Dedifferentiated amniotic fluid mesenchymal stem cell (primary cell): ENCODE data around the gene SDR42E2.
"Not testable (repeated sequence)": the region's sequence is repeated elsewhere in the genome, so short reads cannot be mapped to it uniquely, and the experiment has no call there.

Experiments used
- DNase-seq: peaks from one replicate; pipeline ENCODE4 v3.0.0-alpha.2; 2016; ENCODE audit errors: extremely low spot score

The SDR42E2 gene

GRCh38 chr16:22161999-22162655, at the start of gene SDR42E2:
TSS of gene SDR42E2 (plus strand) at chr16:22162506. CDS start at chr16:22165583, 3,077 bp downstream.
- no peak for DNase-seq

DNA sequence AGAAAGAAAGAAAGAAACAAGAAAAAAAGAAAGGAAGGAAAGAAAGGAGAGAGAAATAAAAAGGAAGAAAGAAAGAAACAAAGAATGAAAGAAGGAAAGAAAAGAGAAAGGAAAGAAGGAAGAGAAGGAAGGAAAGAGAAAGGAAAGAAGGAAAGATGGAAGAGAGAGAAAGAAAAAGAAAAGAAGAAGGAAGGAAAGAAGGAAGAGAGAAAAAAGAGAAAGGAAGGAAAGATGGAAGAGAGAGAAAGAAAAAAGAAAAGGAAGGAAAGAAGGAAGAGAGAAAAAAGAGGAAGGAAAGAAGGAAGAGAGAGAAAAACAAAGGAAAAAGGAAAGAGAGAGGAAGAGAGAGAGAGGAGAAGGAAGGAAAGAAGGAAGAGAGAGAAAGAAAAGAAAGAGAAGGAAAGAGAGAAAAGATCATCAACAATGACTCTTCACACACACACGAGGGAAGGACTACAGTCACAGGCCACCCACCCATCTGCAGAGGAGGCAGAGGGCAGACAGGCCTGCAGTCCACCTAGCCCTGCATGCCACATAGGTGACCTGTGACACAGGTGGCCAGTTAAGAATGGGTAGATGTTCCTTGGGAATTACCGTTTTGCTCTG, 46.1 kb upstream of the SDR42E2 start:
- no peak for DNase-seq

DNA sequence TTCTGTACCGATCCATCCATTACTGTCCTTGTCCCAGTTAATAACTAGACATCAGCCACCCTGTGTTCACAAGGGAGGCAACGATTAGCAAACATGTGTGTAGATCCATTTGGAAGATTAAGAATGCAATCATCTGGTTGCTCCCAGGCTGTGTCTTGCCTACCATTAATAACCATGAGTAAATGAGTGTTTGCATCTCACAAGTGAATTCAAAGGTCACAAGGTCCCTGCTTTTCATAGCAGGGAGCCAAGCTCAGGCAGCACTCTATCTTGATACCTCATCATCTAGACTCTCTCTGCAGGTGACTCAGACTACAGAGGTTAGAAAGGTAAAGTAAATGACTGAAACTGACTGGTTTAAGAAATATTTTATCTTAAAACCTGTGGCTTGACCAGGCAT, 44.7 kb upstream of the SDR42E2 start:
- DNase-seq: no peak

GRCh38 chr16:22120440-22120839, 41.9 kb upstream of the SDR42E2 start:
- DNase-seq: no peak

DNA sequence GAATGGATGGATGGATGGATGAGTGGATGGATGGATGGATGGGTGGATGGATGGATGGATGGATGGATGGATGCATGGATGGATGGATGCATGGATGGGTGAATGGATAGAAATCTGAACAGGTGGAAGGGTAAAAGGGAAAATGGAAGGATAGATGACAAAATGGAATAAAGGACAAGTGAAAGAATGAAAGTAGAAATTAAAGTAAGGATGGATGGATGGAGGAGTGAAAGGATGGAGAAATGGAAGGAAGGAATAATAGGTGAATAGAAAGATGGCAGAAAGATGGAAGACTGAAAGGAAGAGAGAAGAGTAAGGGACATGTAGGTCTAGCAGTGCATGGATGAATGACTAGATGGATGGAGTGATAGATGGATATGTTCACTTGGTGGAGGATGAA, 40.1 kb upstream of the SDR42E2 start:
- no peak for DNase-seq

- no peak for DNase-seq
These were observed 39.2 kb upstream of the SDR42E2 start for GRCh38 chr16:22123146-22123545.

DNA sequence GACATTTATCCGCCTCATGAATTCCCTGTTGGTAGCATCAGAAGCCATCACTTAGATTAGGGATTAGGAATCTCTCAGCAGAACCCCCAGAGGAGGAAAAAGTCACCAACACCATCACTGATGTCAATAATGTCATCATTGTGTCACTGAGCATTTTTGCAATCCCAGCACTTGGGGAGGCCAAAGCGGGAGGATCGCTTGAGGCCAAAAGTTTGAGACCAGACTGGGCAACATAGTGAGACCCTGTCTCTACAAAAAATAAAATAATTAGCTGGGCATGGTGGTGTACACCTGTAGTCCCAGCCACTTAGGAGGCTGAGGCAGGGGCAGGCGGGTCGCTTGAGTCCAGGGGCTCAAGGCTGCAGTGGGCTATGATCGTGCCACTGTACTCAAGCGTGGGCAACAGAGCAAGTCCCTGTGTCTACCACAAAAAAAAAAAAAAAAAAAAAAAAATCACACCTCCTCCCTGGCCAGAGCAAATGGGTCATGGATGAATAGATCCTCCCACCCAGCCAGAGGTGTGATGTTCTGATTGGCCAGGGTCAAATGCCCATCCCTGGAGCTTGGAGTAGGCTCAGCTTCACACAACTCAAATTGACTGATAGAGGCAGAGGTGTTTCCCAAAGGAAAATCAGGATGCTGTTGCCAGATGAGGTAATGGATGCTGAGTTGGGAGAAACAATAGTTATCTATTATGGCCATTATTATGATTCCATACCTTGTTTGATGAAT, 38.4 kb upstream of the SDR42E2 start:
- no peak for DNase-seq

DNA sequence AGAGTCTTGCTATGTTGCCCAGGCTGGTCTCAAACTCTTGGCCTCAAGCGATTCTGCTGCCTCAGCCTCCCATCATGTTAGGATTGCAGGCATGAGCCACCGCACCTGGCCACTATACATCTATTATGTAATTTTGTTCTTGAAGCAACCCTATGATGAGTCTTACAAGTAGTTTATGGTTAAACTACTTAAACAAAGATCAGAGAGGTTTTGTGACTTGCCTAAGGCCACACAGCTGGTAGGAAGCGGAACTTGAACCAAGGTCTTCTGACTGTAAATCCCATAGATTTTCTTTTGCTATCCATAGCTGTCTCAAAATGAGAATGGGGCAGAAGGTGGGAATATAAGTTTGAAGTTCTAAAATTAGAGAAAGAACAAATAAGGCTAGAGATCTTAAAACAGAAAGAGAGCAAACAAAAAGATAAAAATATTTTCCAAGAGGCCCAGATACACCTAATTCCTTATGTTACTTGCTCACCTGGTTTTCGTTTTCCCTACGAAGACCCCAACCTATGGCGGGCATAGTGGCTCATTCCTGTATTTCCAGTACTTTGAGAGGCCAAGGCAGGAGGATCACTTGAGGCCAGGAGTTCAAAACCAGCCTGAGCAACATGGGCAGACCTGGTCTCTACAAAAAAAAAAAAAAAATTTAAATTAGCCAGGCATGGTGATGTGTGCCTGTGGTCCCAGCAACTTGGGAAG, 37.6 kb upstream of the SDR42E2 start:
- DNase-seq: no peak

GRCh38 chr16:22126037-22126558, 36.2 kb upstream of the SDR42E2 start:
- DNase-seq: no peak

DNA sequence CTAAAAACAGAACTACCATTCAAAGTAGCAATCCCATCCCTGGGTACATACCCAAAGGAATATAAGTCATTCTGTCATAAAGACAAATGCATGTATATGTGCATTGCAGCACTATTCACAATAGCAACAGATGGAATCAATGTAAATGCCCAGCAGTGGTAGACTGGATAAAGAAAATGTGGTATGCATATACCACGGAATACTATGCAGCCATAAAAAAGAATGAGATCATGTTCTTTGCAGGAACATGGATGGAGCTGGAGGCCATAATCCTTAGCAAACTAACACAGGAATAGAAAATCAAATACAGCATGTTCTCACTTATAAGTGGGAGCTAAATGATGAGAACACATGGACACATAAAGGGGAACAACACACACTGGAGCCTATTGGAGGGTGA, 33.8 kb upstream of the SDR42E2 start:
- DNase-seq: not testable (repeated sequence)

GRCh38 chr16:22130528-22130927, 31.8 kb upstream of the SDR42E2 start:
- no peak for DNase-seq

GRCh38 chr16:22132801-22133200, 29.5 kb upstream of the SDR42E2 start:
- no peak for DNase-seq

GRCh38 chr16:22138482-22138881, 23.8 kb upstream of the SDR42E2 start:
- no peak for DNase-seq

DNA sequence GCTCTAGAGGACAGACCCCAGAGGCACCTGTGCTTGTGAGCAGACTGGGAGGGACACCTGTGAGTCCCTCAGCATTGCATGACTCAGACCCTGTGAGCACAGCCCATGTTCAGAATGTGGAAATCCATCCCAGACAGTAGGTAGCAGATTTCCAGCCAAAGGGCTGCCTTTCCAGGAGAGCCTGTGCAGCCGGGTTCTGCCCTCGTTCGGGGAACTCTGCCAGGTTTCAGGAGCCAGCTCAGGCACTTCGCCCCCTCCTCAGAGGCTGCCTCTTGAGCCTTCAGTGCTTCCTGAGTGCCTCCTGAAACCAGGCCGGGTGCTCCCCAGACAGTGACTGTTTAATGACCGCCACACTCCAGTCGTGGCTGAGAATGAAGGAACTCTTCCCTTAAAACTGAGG, 23.3 kb upstream of the SDR42E2 start:
- no peak for DNase-seq

- no peak for DNase-seq
These were observed 22.6 kb upstream of the SDR42E2 start for GRCh38 chr16:22139732-22140131.

DNA sequence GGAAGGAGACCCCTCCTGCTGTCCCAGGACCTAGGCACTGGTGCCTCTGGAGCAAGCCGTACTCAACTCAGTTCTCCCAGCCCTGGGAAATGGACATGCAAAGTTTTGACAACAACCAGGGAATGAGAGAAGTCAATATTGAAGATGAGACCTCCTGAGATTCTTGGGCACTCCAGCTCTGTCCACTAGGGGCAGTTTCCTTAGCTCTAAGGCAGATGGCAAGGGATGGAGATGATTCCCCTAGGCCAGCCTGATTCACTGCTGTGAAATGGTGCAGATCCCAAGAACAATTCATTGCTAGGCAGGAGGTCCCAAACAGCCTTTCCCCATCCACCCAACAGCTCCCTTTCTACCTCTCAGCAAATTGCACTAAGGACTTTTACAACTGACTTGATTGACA, 20.5 kb upstream of the SDR42E2 start:
- no peak for DNase-seq

DNA sequence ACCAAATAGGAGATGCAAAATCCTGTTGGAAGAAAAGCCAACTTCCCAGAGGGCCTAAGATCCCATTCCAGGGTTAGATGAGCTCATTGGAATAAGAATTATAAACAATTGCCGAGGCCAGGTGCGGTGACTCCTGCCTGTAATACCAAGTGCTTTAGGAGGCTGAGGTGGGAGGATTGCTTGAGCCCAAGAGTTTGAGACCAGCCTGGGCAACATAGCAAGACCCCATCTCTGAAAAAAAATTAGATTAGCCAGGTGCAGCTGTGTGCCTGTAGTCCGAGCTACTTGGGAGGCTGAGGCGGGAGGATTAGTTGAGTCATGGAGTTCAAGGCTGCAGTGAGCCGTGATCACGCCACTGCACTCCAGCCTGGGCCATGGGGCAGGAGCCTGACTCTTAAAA, 17.8 kb upstream of the SDR42E2 start:
- DNase-seq: no peak

DNA sequence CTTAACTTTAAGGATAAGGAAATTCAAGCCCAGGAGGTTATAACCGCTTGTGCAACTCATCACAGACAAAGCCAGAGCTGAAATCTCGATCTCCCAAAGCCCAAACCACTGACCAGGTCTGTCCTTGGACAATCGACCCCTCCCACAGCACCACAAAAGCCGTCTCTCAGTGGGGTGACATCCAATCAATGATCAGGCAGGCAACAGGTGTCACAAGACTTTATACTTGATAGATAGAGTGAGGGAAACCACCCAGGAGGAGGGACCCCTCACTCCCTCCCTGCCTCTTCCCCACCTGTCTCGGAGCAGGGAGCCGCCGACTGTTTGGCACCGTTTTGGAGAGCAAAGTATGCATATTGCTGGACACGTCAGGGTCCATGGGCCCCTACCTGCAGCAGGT, 14.5 kb upstream of the SDR42E2 start:
- no peak for DNase-seq

- no peak for DNase-seq
These were observed 10.9 kb upstream of the SDR42E2 start for GRCh38 chr16:22151246-22151998.

GRCh38 chr16:22152316-22152715, 10.0 kb upstream of the SDR42E2 start:
- DNase-seq: no peak

GRCh38 chr16:22153078-22153477, 9.2 kb upstream of the SDR42E2 start:
- not testable (repeated sequence) for DNase-seq

DNA sequence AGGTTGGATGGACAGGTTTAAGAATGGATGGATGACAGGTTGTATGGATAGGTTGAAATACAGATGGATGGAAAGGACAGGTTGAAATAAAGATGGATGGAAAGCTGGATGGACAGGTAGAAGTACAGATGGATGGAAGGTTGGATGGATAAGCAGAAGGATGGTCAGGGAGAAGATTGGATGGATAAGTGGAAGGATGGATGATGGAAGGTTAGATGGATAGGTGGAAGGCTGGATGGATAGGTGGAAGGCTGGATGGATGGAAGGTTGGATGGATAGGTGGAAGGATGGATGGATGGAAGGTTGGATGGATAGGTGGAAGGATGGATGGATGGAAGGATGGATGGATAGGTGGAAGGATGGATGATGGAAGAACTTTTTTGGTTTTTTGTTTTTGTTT, 905 bp upstream of the SDR42E2 start:
- DNase-seq: no peak
